GM12873 (cell line): ENCODE data around the gene HSD3B1.

Source experiments
- CTCF ChIP-seq: IDR thresholded peaks from 2 replicates; pipeline ENCODE4 v1.5.1; 2012; ENCODE audit warnings: low read depth, mild to moderate bottlenecking, moderate library complexity, low read length, control low read depth; ENCODE audit not compliant: insufficient read depth; ENCODE audit errors: missing control alignments

HSD3B1 gene

GRCh38 chr1:119544165-119544762 lies 37.3 kb downstream of the HSD3B1 start:
- peak; percentile 75 for TF ChIP-seq CTCF

GRCh38 chr1:119546641-119547040 lies 39.6 kb downstream of the HSD3B1 start:
- TF ChIP-seq CTCF = no peak

- no peak for TF ChIP-seq CTCF
Observed at GRCh38 chr1:119547306-119547705, 40.3 kb downstream of the HSD3B1 start.

- no peak for TF ChIP-seq CTCF
Observed at GRCh38 chr1:119547805-119548204, 40.8 kb downstream of the HSD3B1 start.

- peak; percentile 78 for TF ChIP-seq CTCF
Observed at GRCh38 chr1:119549719-119550132, 42.7 kb downstream of the HSD3B1 start.

GRCh38 chr1:119550381-119550780 lies 43.4 kb downstream of the HSD3B1 start:
- no peak for TF ChIP-seq CTCF

- TF ChIP-seq CTCF = no peak
Observed at GRCh38 chr1:119551218-119551617, 44.2 kb downstream of the HSD3B1 start.
